ENCODE results near the gene LRGUK.

DNA sequence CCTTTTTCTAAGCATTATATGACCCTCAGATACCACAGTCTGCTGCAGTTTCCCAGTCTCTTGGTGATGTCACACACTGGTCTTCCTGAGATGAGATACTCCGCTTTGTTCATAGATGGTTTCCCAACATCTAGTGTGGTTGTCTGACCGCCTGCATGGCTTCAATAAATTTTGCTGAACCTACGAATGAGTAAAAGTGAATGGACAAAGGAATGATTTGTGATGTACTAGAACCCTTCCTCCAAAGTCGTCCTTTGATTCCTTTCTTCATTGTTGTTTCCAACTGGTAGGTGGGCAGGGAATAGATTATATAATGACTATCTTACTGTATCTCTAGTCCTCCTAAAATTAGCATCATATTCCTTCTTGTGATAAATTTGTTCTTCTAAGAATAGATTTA, 107.1 kb downstream of the LRGUK start:
- TF ChIP-seq, protein P1, sequence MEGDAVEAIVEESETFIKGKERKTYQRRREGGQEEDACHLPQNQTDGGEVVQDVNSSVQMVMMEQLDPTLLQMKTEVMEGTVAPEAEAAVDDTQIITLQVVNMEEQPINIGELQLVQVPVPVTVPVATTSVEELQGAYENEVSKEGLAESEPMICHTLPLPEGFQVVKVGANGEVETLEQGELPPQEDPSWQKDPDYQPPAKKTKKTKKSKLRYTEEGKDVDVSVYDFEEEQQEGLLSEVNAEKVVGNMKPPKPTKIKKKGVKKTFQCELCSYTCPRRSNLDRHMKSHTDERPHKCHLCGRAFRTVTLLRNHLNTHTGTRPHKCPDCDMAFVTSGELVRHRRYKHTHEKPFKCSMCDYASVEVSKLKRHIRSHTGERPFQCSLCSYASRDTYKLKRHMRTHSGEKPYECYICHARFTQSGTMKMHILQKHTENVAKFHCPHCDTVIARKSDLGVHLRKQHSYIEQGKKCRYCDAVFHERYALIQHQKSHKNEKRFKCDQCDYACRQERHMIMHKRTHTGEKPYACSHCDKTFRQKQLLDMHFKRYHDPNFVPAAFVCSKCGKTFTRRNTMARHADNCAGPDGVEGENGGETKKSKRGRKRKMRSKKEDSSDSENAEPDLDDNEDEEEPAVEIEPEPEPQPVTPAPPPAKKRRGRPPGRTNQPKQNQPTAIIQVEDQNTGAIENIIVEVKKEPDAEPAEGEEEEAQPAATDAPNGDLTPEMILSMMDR (IDR thresholded peaks at IDR 0.05): no peak
- TF ChIP-seq POLR2A (IDR thresholded peaks at IDR 0.05): no peak
- TF ChIP-seq EP300 (IDR thresholded peaks at IDR 0.05; ENCODE audit: low read depth): no peak

Measured in transverse colon (tissue), 3 donors.